ENCODE measurements around the gene LRRC8B. TPM values are rescaled to one million over a fixed set of nuclear protein-coding genes. Genes with fewer than 3 reads are reported as not detected.

Gene LRRC8B
- total RNA-seq, 1 donor from 2014 or later = 3.6 TPM

DNA sequence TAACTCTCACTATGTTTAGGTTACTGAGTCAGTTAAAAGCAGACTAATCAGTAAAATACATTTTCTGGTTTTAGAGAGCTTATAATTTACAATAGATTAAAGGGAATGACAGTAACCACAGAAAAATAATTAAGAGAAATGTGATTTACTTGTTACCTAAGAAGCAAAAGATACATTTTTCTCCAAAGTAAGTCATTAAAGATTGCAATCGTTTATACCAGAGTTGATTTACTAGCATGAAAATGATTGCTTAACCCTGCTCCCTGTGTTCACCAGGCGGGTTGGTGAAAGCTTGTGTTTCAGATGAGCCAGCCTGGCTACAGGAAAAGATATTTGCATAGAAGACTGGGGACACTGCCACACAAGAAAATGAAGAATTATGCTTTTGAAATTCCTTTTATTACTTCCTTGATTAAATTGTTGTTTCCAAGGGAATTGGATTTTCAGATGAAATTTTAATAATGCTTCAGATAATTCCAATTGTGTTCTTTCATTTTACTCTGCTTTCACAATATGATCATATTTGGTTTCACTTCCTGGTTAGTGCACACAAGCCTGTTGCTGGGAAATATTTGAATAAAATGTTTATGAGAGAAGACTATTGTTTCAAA, 27.9 kb downstream of the LRRC8B start:
- TF ChIP-seq, protein P1, sequence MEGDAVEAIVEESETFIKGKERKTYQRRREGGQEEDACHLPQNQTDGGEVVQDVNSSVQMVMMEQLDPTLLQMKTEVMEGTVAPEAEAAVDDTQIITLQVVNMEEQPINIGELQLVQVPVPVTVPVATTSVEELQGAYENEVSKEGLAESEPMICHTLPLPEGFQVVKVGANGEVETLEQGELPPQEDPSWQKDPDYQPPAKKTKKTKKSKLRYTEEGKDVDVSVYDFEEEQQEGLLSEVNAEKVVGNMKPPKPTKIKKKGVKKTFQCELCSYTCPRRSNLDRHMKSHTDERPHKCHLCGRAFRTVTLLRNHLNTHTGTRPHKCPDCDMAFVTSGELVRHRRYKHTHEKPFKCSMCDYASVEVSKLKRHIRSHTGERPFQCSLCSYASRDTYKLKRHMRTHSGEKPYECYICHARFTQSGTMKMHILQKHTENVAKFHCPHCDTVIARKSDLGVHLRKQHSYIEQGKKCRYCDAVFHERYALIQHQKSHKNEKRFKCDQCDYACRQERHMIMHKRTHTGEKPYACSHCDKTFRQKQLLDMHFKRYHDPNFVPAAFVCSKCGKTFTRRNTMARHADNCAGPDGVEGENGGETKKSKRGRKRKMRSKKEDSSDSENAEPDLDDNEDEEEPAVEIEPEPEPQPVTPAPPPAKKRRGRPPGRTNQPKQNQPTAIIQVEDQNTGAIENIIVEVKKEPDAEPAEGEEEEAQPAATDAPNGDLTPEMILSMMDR (IDR thresholded peaks at IDR 0.05; ENCODE audit: borderline replicate concordance) = no peak
- Histone ChIP-seq H3K27me3 (ENCODE audit: low read depth) (no peaks in the 10 kb centered on the region), H3K36me3 (no peaks in the 10 kb centered on the region), H3K4me3 (peak overlapping the region; percentile 22), H3K9me3 (replicated peaks) (no peaks in the 10 kb centered on the region), H3K4me1 (peaks cover 48% of the 10 kb centered on the region), H3K27ac (replicated peaks) (peak overlapping the region; percentile 45)
- intact Hi-C loops (cut with micrococcal nuclease) = no loop called here
- no peak for DNase-seq

DNA sequence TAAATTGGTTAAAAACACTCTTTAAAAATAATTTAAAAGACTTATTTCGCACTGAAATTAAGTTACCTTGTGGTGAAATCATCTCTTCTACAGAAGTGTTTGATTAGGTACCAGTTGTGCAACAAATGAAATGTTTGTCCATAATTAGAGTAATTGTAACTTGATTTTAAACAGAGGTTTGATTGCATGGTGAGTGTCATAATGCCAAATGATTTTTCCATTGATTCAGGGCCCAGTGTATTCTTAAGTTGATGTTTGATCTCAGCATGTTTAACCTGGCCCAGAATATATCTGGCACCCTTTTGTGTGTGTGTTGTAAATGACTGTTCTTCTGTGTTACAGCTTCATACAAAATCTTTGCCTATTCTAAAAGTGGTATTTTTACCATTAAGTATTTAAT, 28.5 kb downstream of the LRRC8B start:
- TF ChIP-seq, protein P1 (IDR thresholded peaks at IDR 0.05; ENCODE audit: borderline replicate concordance) = no peak
- H3K27ac ChIP-seq (replicated peaks) = peak overlapping the region; percentile 45
- H3K36me3 ChIP-seq = no peaks in the 10 kb centered on the region
- H3K9me3 ChIP-seq (replicated peaks) = no peaks in the 10 kb centered on the region
- no peaks in the 10 kb centered on the region for H3K27me3 ChIP-seq (ENCODE audit: low read depth)
- peaks cover 42% of the 10 kb centered on the region for H3K4me1 ChIP-seq
- intact Hi-C loops (cut with micrococcal nuclease) = no loop called here
- DNase-seq = no peak
- peak overlapping the region; percentile 22 for H3K4me3 ChIP-seq

GRCh38 chr1:89555550-89555949, 30.9 kb downstream of the LRRC8B start:
- H3K4me1 ChIP-seq = peaks cover 27% of the 10 kb centered on the region

DNA sequence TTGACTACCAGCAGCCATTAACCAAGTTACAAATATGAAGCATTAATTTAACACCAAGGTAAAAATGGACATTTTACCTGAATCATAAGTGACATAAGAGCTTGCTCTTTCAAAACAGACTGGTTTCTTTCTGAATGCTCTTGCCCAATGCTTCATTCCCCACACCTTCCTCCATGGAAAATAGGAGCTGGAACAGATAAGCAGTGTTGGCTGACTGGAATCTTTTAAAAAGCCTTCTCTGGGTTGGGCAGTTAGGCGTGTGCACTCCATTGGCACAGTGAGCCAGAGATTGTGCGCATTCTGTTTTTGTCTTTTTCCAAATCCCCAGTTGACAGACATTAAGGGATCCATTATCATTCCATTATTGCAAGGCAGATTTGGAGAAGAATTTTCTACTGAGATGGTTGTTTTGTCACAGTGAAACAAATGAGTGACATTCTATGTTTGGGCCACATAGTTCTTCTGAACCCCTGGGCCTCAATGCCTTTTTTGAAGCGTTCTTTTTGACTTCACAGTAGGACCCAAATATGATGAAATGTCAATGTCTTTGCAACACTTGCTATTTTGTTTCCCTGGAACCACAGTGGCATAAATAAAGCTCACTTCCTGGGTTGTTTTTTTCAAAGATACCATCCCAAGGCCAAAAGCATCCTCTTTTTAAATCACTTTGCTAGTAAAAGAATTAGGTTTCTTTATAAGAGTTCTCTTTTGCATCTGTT, 32.3 kb downstream of the LRRC8B start:
- Histone ChIP-seq H3K4me1 (peaks cover 27% of the 10 kb centered on the region), H3K27ac (replicated peaks) (peak overlapping the region; percentile 10)
- TF ChIP-seq, protein P1 (IDR thresholded peaks at IDR 0.05; ENCODE audit: borderline replicate concordance) = no peak

More at GRCh38 chr1:89555550-89555949, 30.9 kb downstream of the LRRC8B start:
- TF ChIP-seq, protein P1 (IDR thresholded peaks at IDR 0.05; ENCODE audit: borderline replicate concordance) = no peak
- intact Hi-C loops (cut with micrococcal nuclease) = no loop called here
- Histone ChIP-seq H3K4me3 (no peak overlapping the region), H3K27me3 (ENCODE audit: low read depth) (no peaks in the 10 kb centered on the region), H3K36me3 (no peaks in the 10 kb centered on the region), H3K27ac (replicated peaks) (no peak overlapping the region), H3K9me3 (replicated peaks) (no peaks in the 10 kb centered on the region)
- DNase-seq = no peak

GRCh38 chr1:89557445-89557825, 32.8 kb downstream of the LRRC8B start:
- Histone ChIP-seq H3K36me3 (no peaks in the 10 kb centered on the region), H3K27ac (replicated peaks) (peak overlapping the region; percentile 10), H3K9me3 (replicated peaks) (no peaks in the 10 kb centered on the region), H3K27me3 (ENCODE audit: low read depth) (no peaks in the 10 kb centered on the region), H3K4me1 (peaks cover 26% of the 10 kb centered on the region), H3K4me3 (no peak overlapping the region)
- TF ChIP-seq, protein P1 (IDR thresholded peaks at IDR 0.05; ENCODE audit: borderline replicate concordance) = no peak
- intact Hi-C loops (cut with micrococcal nuclease) = no loop called here
- DNase-seq = no peak

More for the DNA sequence above, 32.3 kb downstream of the LRRC8B start:
- no peak overlapping the region for H3K4me3 ChIP-seq
- H3K27me3 ChIP-seq (ENCODE audit: low read depth) = no peaks in the 10 kb centered on the region
- DNase-seq = no peak
- H3K9me3 ChIP-seq (replicated peaks) = no peaks in the 10 kb centered on the region
- H3K36me3 ChIP-seq = no peaks in the 10 kb centered on the region
- intact Hi-C loops (cut with micrococcal nuclease) = no loop called here
